GM06990 (cell line): ENCODE measurements around the gene ADTRP.

Experiments
- DNase-seq: peaks from one replicate; pipeline ENCODE4 v3.0.0-alpha.2; 2011; ENCODE audit not compliant: insufficient read length; ENCODE audit errors: extremely low read depth
- H3K27me3 ChIP-seq: replicated peaks from 2 replicates; pipeline ENCODE4 v1.6.0; 2011; ENCODE audit warnings: low read length; ENCODE audit not compliant: control insufficient read depth, insufficient read depth
- H3K36me3 ChIP-seq: 2 replicates; pipeline ENCODE4 v1.5.1; 2011; ENCODE audit warnings: low read length; ENCODE audit not compliant: control insufficient read depth, insufficient read depth
- H3K4me3 ChIP-seq: replicated peaks from 2 replicates; pipeline ENCODE4 v1.5.1; 2011; ENCODE audit warnings: low read depth, mild to moderate bottlenecking, control low read depth, low read length
- CTCF ChIP-seq: IDR thresholded peaks from 2 replicates; pipeline ENCODE4 v1.5.1; 2011; ENCODE audit warnings: low read length, control low read depth, mild to moderate bottlenecking, inconsistent platforms; ENCODE audit not compliant: insufficient read depth, poor library complexity, severe bottlenecking

Gene ADTRP

GRCh38 chr6:11773013-11773412 is 5.6 kb downstream of the ADTRP start:
- Histone ChIP-seq H3K4me3 (no peak overlapping the region), H3K36me3 (no peaks in the 10 kb centered on the region), H3K27me3 (no peaks in the 10 kb centered on the region)
- no peak for DNase-seq
- TF ChIP-seq CTCF: no peak

DNA sequence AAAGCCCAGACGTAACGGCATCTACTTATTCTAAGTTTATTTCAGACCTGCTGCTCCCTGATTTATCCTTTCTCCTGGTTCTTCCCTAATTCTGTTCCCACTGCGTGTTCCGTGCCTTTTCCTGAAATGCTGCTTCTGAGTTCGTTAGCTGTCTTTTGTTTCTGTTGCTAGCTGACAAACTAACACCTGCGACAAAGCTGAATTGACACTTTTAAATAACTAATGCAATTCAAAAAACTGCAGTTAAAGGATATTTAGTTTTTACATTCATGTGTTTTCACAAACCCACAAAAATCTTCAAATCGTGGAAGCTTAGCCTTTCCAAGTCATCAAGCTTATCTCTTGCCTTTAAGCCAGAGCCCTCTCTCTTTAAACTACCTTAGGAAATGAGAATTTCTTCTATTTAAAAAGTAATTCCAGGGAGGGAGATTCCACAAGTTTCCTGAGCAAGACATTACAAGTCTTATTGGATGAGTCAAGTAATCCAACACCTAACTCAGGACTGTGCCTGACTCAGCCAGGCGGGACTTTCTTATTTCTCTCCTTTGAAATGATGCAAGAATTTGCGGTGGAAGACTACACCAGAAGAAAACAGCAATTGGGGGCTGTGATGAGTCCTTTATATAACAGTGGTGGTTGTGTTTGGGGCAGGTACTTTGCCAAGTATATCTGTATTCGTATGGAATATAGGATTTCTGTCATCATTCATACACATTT is 6.3 kb downstream of the ADTRP start:
- Histone ChIP-seq H3K36me3 (no peaks in the 10 kb centered on the region), H3K27me3 (no peaks in the 10 kb centered on the region), H3K4me3 (no peak overlapping the region)
- DNase-seq: no peak
- TF ChIP-seq CTCF: no peak

- TF ChIP-seq CTCF: no peak
- Histone ChIP-seq H3K27me3 (no peaks in the 10 kb centered on the region), H3K4me3 (no peak overlapping the region), H3K36me3 (no peaks in the 10 kb centered on the region)
- no peak for DNase-seq
Measured at GRCh38 chr6:11771473-11772048, 7.0 kb downstream of the ADTRP start.

- H3K27me3 ChIP-seq: no peaks in the 10 kb centered on the region
- TF ChIP-seq CTCF: no peak
- H3K4me3 ChIP-seq: no peak overlapping the region
- no peaks in the 10 kb centered on the region for H3K36me3 ChIP-seq
- DNase-seq: peak; percentile 25
Measured at GRCh38 chr6:11770546-11771466, 7.8 kb downstream of the ADTRP start.

DNA sequence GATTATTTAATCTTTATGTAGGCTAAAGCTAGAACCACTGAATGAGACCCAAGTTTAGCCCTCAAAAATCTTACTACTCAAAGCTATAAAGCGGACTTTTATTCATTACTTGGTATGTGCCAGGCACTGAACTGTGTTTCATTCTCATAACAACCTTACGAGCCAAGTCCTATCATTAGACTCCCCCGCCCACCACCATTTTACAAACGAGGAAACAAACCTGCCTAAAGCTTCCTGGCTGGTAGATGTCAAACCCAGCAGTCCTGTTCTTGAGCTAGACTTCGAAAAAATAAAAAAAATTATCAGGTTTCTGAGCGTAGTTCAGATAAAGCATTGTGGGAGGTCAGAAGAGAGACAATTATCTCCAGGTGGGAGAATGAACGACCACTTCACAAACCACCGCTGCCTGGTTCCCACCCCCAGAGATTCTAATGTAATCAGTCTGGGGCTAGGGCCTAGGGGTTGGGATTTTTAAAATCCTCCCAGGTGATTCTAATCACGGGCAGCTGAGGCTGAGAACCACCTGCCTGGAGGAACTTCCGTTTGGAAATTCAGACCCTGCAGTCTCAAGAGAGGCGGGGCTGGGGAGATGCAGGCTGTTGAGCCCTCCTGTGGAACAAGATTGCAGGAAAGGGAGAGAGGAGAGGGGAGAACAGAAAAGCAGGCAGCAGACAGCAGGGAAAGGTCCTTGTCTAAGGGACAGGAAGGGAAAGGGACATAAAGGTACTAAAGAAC is 8.6 kb downstream of the ADTRP start:
- no peaks in the 10 kb centered on the region for H3K27me3 ChIP-seq
- no peak for DNase-seq
- TF ChIP-seq CTCF: no peak
- H3K36me3 ChIP-seq: no peaks in the 10 kb centered on the region
- no peak overlapping the region for H3K4me3 ChIP-seq
